Stimulated activated naive CD8-positive, alpha-beta T cell treated with anti-CD3 and anti-CD28 coated beads, Interleukin-15, Interleukin-2, amounts not matched to agents 100 U/mL and 50 U/mL, for 24 hours (primary cell): ENCODE measurements around the gene GANAB.
"Not testable (repeated sequence)": the region's sequence is repeated elsewhere in the genome, so short reads cannot be mapped to it uniquely, and the experiment has no call there.

ENCODE experiments used
- ATAC-seq: fragments of 150-1000 bp; cut with Tn5 transposase; one replicate; pipeline ENCODE4 v1.10.0; 2021
- DNase-seq: peaks from one replicate; pipeline ENCODE4 v3.0.0; 2021

Gene GANAB

GRCh38 chr11:62621027-62621566, 25.3 kb downstream of the GANAB start:
- no peak for ATAC-seq
- DNase-seq = no peak

GRCh38 chr11:62616957-62617356, 29.5 kb downstream of the GANAB start:
- ATAC-seq, DNase-seq: not testable (repeated sequence)

GRCh38 chr11:62615521-62615920, 30.9 kb downstream of the GANAB start:
- no peak for ATAC-seq
- no peak for DNase-seq

GRCh38 chr11:62614275-62614674, 32.1 kb downstream of the GANAB start:
- DNase-seq (peak; percentile 59), ATAC-seq (peak; percentile 9)

GRCh38 chr11:62613291-62613778, 33.1 kb downstream of the GANAB start:
- ATAC-seq (no peak), DNase-seq (no peak)

- peak; percentile 92 for DNase-seq
- peak; percentile 74 for ATAC-seq
Measured at GRCh38 chr11:62612366-62613290, 33.8 kb downstream of the GANAB start, which contains the start of the genes EML3 and ROM1. Gene EML3, minus strand, starts transcription at chr11:62612775. Its CDS starts 318 bp downstream, at chr11:62612457. Gene ROM1, plus strand, starts transcription at chr11:62613257. Its CDS starts 25 bp downstream, at chr11:62613282.

- DNase-seq (peak; percentile 64), ATAC-seq (peak; percentile 41)
Measured at GRCh38 chr11:62611705-62612365, 34.6 kb downstream of the GANAB start.

GRCh38 chr11:62610814-62611704, 35.4 kb downstream of the GANAB start:
- DNase-seq (no peak), ATAC-seq (no peak)

GRCh38 chr11:62610403-62610802, 36.0 kb downstream of the GANAB start:
- ATAC-seq = no peak
- no peak for DNase-seq

GRCh38 chr11:62608776-62609175, 37.6 kb downstream of the GANAB start:
- DNase-seq = no peak
- no peak for ATAC-seq

GRCh38 chr11:62607714-62608113, 38.7 kb downstream of the GANAB start:
- DNase-seq (no peak), ATAC-seq (no peak)

- ATAC-seq = no peak
Measured at GRCh38 chr11:62605902-62606301, 40.5 kb downstream of the GANAB start.

GRCh38 chr11:62605467-62605866, 40.9 kb downstream of the GANAB start:
- no peak for DNase-seq
- ATAC-seq = no peak

More at GRCh38 chr11:62605902-62606301, 40.5 kb downstream of the GANAB start:
- no peak for DNase-seq

- no peak for ATAC-seq
- no peak for DNase-seq
Measured at GRCh38 chr11:62604460-62605120, 41.8 kb downstream of the GANAB start.

- no peak for ATAC-seq
- DNase-seq = no peak
Measured at GRCh38 chr11:62603776-62604299, 42.6 kb downstream of the GANAB start.

- DNase-seq (no peak), ATAC-seq (no peak)
Measured at GRCh38 chr11:62603072-62603408, 43.4 kb downstream of the GANAB start.

- no peak for ATAC-seq
- DNase-seq = no peak
Measured at GRCh38 chr11:62602141-62603071, 44.0 kb downstream of the GANAB start.

- peak; percentile 100 for DNase-seq
- peak; percentile 86 for ATAC-seq
Measured at GRCh38 chr11:62601372-62602140, 44.9 kb downstream of the GANAB start, which contains the start of gene MTA2. Gene MTA2, minus strand, starts transcription at chr11:62601865. Its CDS starts 415 bp downstream, at chr11:62601450.

GRCh38 chr11:62601122-62601371, 45.4 kb downstream of the GANAB start:
- DNase-seq = peak; percentile 70
- peak; percentile 6 for ATAC-seq
